GM10248 (cell line): ENCODE data around the gene HEBP1.
"Not testable (repeated sequence)": the region's sequence is repeated elsewhere in the genome, so short reads cannot be mapped to it uniquely, and the experiment has no call there.

Experiments
- CTCF ChIA-PET: fragments of 300-600 bp; sonication (Branson Sonifier 250); formaldehyde crosslinking; extraction: SDS; loops from one replicate; lab custom pipeline; 2021; ENCODE audit warnings: antibody characterized with exemption; lab: Yijun Ruan, JAX
- POLR2A ChIA-PET: fragments of 350-650 bp; sonication (Branson Sonifier 250); formaldehyde crosslinking; extraction: SDS; loops from one replicate; lab custom pipeline; 2020; ENCODE audit warnings: antibody characterized with exemption; lab: Yijun Ruan, JAX
- DNase-seq: peaks from one replicate; pipeline ENCODE4 v3.0.0; 2012; ENCODE audit errors: extremely low spot score
- CTCF ChIP-seq: IDR thresholded peaks from 2 replicates; pipeline ENCODE4 v1.5.1; 2012; ENCODE audit warnings: mild to moderate bottlenecking, low read depth; ENCODE audit errors: extremely low read depth, missing control alignments, control extremely low read depth

Gene HEBP1

GRCh38 chr12:13042666-13043230, 42.7 kb upstream of the HEBP1 start:
- DNase-seq: no peak
- no peak for TF ChIP-seq CTCF
- CTCF ChIA-PET: interaction anchor here (1.4 to 1.7 kb wide), 2 partner anchors 8 to 169 kb away, joined by 5 to 6 read pairs; no protein-coding TSS in a partner anchor
- POLR2A ChIA-PET: no interaction called here

GRCh38 chr12:13041224-13041623, 41.2 kb upstream of the HEBP1 start:
- POLR2A ChIA-PET: no interaction called here
- TF ChIP-seq CTCF: no peak
- DNase-seq: no peak
- CTCF ChIA-PET: no interaction called here

- CTCF ChIA-PET: interaction anchor here (1.0 to 2.1 kb wide), 2 partner anchors 10 to 48 kb away, joined by 5 to 6 read pairs; no protein-coding TSS in a partner anchor
Observed at GRCh38 chr12:13039328-13039956, 39.4 kb upstream of the HEBP1 start.

GRCh38 chr12:13038491-13039161, 38.6 kb upstream of the HEBP1 start:
- TF ChIP-seq CTCF: no peak
- no peak for DNase-seq
- ChIA-PET CTCF (interaction anchor here (0.9 to 2.1 kb wide), 7 partner anchors 11 to 173 kb away, joined by 3 to 6 read pairs (median 4); no protein-coding TSS in a partner anchor), POLR2A (no interaction called here)

More at GRCh38 chr12:13039328-13039956, 39.4 kb upstream of the HEBP1 start:
- POLR2A ChIA-PET: no interaction called here
- no peak for TF ChIP-seq CTCF
- no peak for DNase-seq

GRCh38 chr12:13036881-13037280, 36.8 kb upstream of the HEBP1 start:
- TF ChIP-seq CTCF: no peak
- ChIA-PET POLR2A (interaction anchor here (0.5 kb wide), 1 partner anchor 9 kb away, joined by 3 read pairs; no protein-coding TSS in a partner anchor), CTCF (interaction anchor here (1.6 to 1.8 kb wide), 2 partner anchors 36 to 175 kb away, joined by 3 to 6 read pairs; no protein-coding TSS in a partner anchor)
- no peak for DNase-seq

GRCh38 chr12:13035335-13035734, 35.3 kb upstream of the HEBP1 start:
- CTCF ChIA-PET: interaction anchor here (1.0 to 2.1 kb wide), 3 partner anchors 8 to 177 kb away, joined by 3 to 6 read pairs (median 6); no protein-coding TSS in a partner anchor
- POLR2A ChIA-PET, DNase-seq: not testable (repeated sequence)

GRCh38 chr12:13033476-13033875, 33.4 kb upstream of the HEBP1 start:
- ChIA-PET POLR2A (no interaction called here), CTCF (interaction anchor here (2.1 kb wide), 1 partner anchor 10 kb away, joined by 6 read pairs; no protein-coding TSS in a partner anchor)
- no peak for DNase-seq
- no peak for TF ChIP-seq CTCF
